NCI-H1092 treated with DMSO at 0.1 percent for 48 hours (cell line): ENCODE results near the gene ARHGAP10.

Source experiments
- DNase-seq: peaks from one replicate; lab custom pipeline; 2025; lab: John Stamatoyannopoulos, UW

The ARHGAP10 gene

GRCh38 chr4:147768113-147768512 is 36.2 kb downstream of the ARHGAP10 start:
- no peak for DNase-seq

- DNase-seq: no peak
Measured at GRCh38 chr4:147769386-147769785, 37.5 kb downstream of the ARHGAP10 start.

GRCh38 chr4:147770831-147771230 is 38.9 kb downstream of the ARHGAP10 start:
- no peak for DNase-seq

- no peak for DNase-seq
Measured at GRCh38 chr4:147772056-147772455, 40.2 kb downstream of the ARHGAP10 start.

GRCh38 chr4:147772459-147772969 is 40.6 kb downstream of the ARHGAP10 start:
- no peak for DNase-seq

GRCh38 chr4:147773261-147774184 is 41.6 kb downstream of the ARHGAP10 start:
- no peak for DNase-seq

GRCh38 chr4:147776716-147777115 is 44.8 kb downstream of the ARHGAP10 start:
- no peak for DNase-seq

- no peak for DNase-seq
Measured at GRCh38 chr4:147777456-147778091, 45.7 kb downstream of the ARHGAP10 start.

- no peak for DNase-seq
Measured at GRCh38 chr4:147778942-147779341, 47.1 kb downstream of the ARHGAP10 start.

- no peak for DNase-seq
Measured at GRCh38 chr4:147779451-147779850, 47.6 kb downstream of the ARHGAP10 start.

GRCh38 chr4:147780137-147780777 is 48.4 kb downstream of the ARHGAP10 start:
- no peak for DNase-seq

GRCh38 chr4:147782087-147782781 is 50.3 kb downstream of the ARHGAP10 start:
- DNase-seq: no peak

- DNase-seq: no peak
Measured at GRCh38 chr4:147785129-147785528, 53.2 kb downstream of the ARHGAP10 start.

- DNase-seq: no peak
Measured at GRCh38 chr4:147786031-147786430, 54.1 kb downstream of the ARHGAP10 start.

GRCh38 chr4:147786531-147786930 is 54.6 kb downstream of the ARHGAP10 start:
- no peak for DNase-seq

GRCh38 chr4:147787204-147787603 is 55.3 kb downstream of the ARHGAP10 start:
- DNase-seq: no peak

GRCh38 chr4:147788791-147789190 is 56.9 kb downstream of the ARHGAP10 start:
- DNase-seq: no peak

- DNase-seq: no peak
Measured at GRCh38 chr4:147789596-147789995, 57.7 kb downstream of the ARHGAP10 start.

GRCh38 chr4:147790412-147790811 is 58.5 kb downstream of the ARHGAP10 start:
- DNase-seq: no peak

- DNase-seq: no peak
Measured at GRCh38 chr4:147791341-147791740, 59.5 kb downstream of the ARHGAP10 start.

GRCh38 chr4:147791865-147792264 is 60.0 kb downstream of the ARHGAP10 start:
- no peak for DNase-seq
